Measurements from ENCODE around the gene GPS1. TPM values are rescaled to one million over a fixed set of nuclear protein-coding genes. Genes with fewer than 3 reads are reported as not detected.
A peak's percentile ranks its signal among the peaks of the same experiment; 100 is the strongest.

GPS1 gene
- total and polyA plus RNA-seq, 10 of the 15 experiments (the other 5 are each of a cell fraction or from before 2014, with no cell fraction given) = 2.2 to 146 (median 77.7) TPM

GRCh38 chr17:82105882-82106687 is 54.4 kb downstream of the GPS1 start (continued):
- no peak for TF ChIP-seq SKIL (IDR thresholded peaks at IDR 0.05; ENCODE audit: low read depth, poor library complexity, severe bottlenecking)
- TF ChIP-seq ZNF687 (IDR thresholded peaks at IDR 0.05) = peak; percentile 83; the same call in 1 of the 2 replicates
- no peak for TF ChIP-seq SREBF2 (IDR thresholded peaks at IDR 0.05; ENCODE audit: low read length)
- TF ChIP-seq E4F1 (IDR thresholded peaks at IDR 0.05; ENCODE audit: borderline replicate concordance, partially characterized antibody) = no peak
- TF ChIP-seq FOXM1 (IDR thresholded peaks at IDR 0.05; ENCODE audit: low read depth, low read length) = no peak
- no peak for TF ChIP-seq CEBPB (IDR thresholded peaks at IDR 0.05; ENCODE audit: borderline replicate concordance in 1 of 2, low read depth in 2 of 2, low read length in 2 of 2)
- no peak for TF ChIP-seq ZNF384 (IDR thresholded peaks at IDR 0.05; ENCODE audit: borderline replicate concordance, low read depth, low read length)
- TF ChIP-seq CBX5 (IDR thresholded peaks at IDR 0.05; ENCODE audit: low read depth) = no peak
- peak; percentile 61 for TF ChIP-seq PKNOX1 (IDR thresholded peaks at IDR 0.05)
- TF ChIP-seq SMARCA5 (IDR thresholded peaks at IDR 0.05) = peak; percentile 54; the same call in 1 of the 2 replicates
- TF ChIP-seq TAF1 (IDR thresholded peaks at IDR 0.05; ENCODE audit: borderline replicate concordance, low read depth, low read length) = peak; percentile 52; the same call in 1 of the 2 replicates
- no peak for TF ChIP-seq NFXL1 (IDR thresholded peaks at IDR 0.05; ENCODE audit: borderline replicate concordance)
- no peak; the same call in 1 of the 2 replicates for TF ChIP-seq RB1 (IDR thresholded peaks at IDR 0.05; ENCODE audit: borderline replicate concordance)
- TF ChIP-seq YBX1 (IDR thresholded peaks at IDR 0.05) = no peak
- TF ChIP-seq SP1 (IDR thresholded peaks at IDR 0.05; ENCODE audit: low read depth, low read length) = no peak
- no peak for TF ChIP-seq SIX5 (IDR thresholded peaks at IDR 0.05; ENCODE audit: low read depth, low read length, severe bottlenecking)
